HepG2 (cell line): ENCODE measurements around the gene GNG10. TPM values are rescaled to one million over a fixed set of nuclear protein-coding genes. Genes with fewer than 3 reads are reported as not detected.
A peak's percentile ranks its signal among the peaks of the same experiment; 100 is the strongest.

Experiments used
- ASH2L ChIP-seq: fragments of 300-600, 200-600 bp; sonication (generic); IDR thresholded peaks from 2 replicates; pipeline ENCODE4 v1.7.0; 2017; ENCODE audit warnings: low read depth, mild to moderate bottlenecking, moderate library complexity, mixed read lengths, low read length; ENCODE audit not compliant: insufficient read length
- CENPX ChIP-seq: sonication (generic); formaldehyde crosslinking; IDR thresholded peaks from 2 replicates; pipeline ENCODE4 v1.9.0; 2021; ENCODE audit warnings: mild to moderate bottlenecking, missing genetic modification reagents, moderate library complexity
- JUND ChIP-seq: sonication (generic); formaldehyde crosslinking; IDR thresholded peaks from 2 replicates; pipeline ENCODE4 v1.8.0; 2022; ENCODE audit warnings: mild to moderate bottlenecking, missing genetic modification reagents
- NPAS2 ChIP-seq: sonication (generic); formaldehyde crosslinking; IDR thresholded peaks from 2 replicates; pipeline ENCODE4 v1.8.0; 2022; ENCODE audit warnings: mild to moderate bottlenecking, missing genetic modification reagents, borderline replicate concordance
- PHB2 ChIP-seq: fragments of 450-650 bp; IDR thresholded peaks from 2 replicates; pipeline ENCODE4 v1.6.1; 2018; ENCODE audit not compliant: partially characterized antibody
- ZFP90 ChIP-seq: sonication (generic); formaldehyde crosslinking; IDR thresholded peaks from 2 replicates; pipeline ENCODE4 v1.8.0; 2022; ENCODE audit warnings: missing genetic modification reagents, mild to moderate bottlenecking, inconsistent platforms, borderline replicate concordance
- ZMYM4 ChIP-seq: sonication (generic); formaldehyde crosslinking; IDR thresholded peaks from 2 replicates; pipeline ENCODE4 v1.8.1; 2023; ENCODE audit warnings: mild to moderate bottlenecking, missing genetic modification reagents
- ZNF232 ChIP-seq: sonication (generic); formaldehyde crosslinking; IDR thresholded peaks from 2 replicates; pipeline ENCODE4 v1.4.0; 2020; ENCODE audit warnings: missing genetic modification reagents, borderline replicate concordance
- ZNF460 ChIP-seq: sonication (generic); formaldehyde crosslinking; IDR thresholded peaks from 2 replicates; pipeline ENCODE4 v1.5.1; 2020; ENCODE audit warnings: missing genetic modification reagents, mild to moderate bottlenecking, borderline replicate concordance
- ZNF546 ChIP-seq: sonication (generic); formaldehyde crosslinking; conservative IDR thresholded peaks from 2 replicates; pipeline ENCODE4 v1.8.1; 2023; ENCODE audit warnings: mild to moderate bottlenecking, missing genetic modification reagents
- ZNF776 ChIP-seq: sonication (generic); formaldehyde crosslinking; IDR thresholded peaks from 2 replicates; pipeline ENCODE4 v1.4.0; 2020; ENCODE audit warnings: mild to moderate bottlenecking, missing genetic modification reagents
- ZNF790 ChIP-seq: sonication (generic); formaldehyde crosslinking; IDR thresholded peaks from 2 replicates; pipeline ENCODE4 v1.8.0; 2022; ENCODE audit warnings: missing genetic modification reagents, mild to moderate bottlenecking, borderline replicate concordance
- ZSCAN29 ChIP-seq: sonication (generic); formaldehyde crosslinking; conservative IDR thresholded peaks from 2 replicates; pipeline ENCODE4 v1.4.0; 2020; ENCODE audit warnings: mild to moderate bottlenecking, missing genetic modification reagents
- polyA plus RNA-seq, 8 experiments: library from polyadenylated mRNA; depleted of rRNA in 3 of 8; stranded (reverse) in 7 of 8; unstranded in 1 of 8; fragments of >200 nt; fragmentation: Illumina TruSeq in 4 of 8; extraction: Trizol in 4 of 8; gene quantifications; 2 replicates each; pipeline versions ENCODE4 v1.2.1 to v1.2.3, GENCODE V29; 2011 to 2016; ENCODE audit warnings: low read depth in 4 of 8, missing spikeins in 1 of 8, mixed read lengths in 1 of 8; ENCODE audit not compliant: insufficient read depth in 1 of 8
- total RNA-seq, 5 experiments: library from RNA; depleted of rRNA; stranded (reverse); fragments of >200 nt; fragmentation: Illumina TruSeq; extraction: Trizol; gene quantifications; 2 replicates each; pipeline ENCODE4 v1.2.3, GENCODE V29; 2016; ENCODE audit warnings: low read depth in 1 of 5
- TF ChIP-seq, protein P1 (sequence below), 2 experiments: sonication (generic) in 1 of 2; formaldehyde crosslinking in 1 of 2; IDR thresholded peaks; 2 replicates each; pipeline versions ENCODE4 v1.4.0 to v1.6.1; 2016 to 2020; ENCODE audit warnings: borderline replicate concordance in 1 of 2, low read depth in 1 of 2, mild to moderate bottlenecking in 1 of 2, missing genetic modification reagents in 1 of 2
- TF ChIP-seq, protein P2 (sequence below): sonication (generic); formaldehyde crosslinking; IDR thresholded peaks from 2 replicates; pipeline ENCODE4 v1.4.0; 2020; ENCODE audit warnings: mild to moderate bottlenecking, missing genetic modification reagents
- TF ChIP-seq, protein P3 (sequence below): sonication (generic); formaldehyde crosslinking; IDR thresholded peaks from 2 replicates; pipeline ENCODE4 v1.5.0; 2020; ENCODE audit warnings: mild to moderate bottlenecking, missing genetic modification reagents
- TF ChIP-seq, protein P4 (sequence below): sonication (generic); formaldehyde crosslinking; IDR thresholded peaks from 2 replicates; pipeline ENCODE4 v1.9.0; 2021; ENCODE audit warnings: missing genetic modification reagents, borderline replicate concordance

GNG10 gene
- total and polyA plus RNA-seq, 2 of the 13 experiments (the other 11 are each of a cell fraction or from before 2014, with no cell fraction given): 29.8 to 32.4 TPM

DNA sequence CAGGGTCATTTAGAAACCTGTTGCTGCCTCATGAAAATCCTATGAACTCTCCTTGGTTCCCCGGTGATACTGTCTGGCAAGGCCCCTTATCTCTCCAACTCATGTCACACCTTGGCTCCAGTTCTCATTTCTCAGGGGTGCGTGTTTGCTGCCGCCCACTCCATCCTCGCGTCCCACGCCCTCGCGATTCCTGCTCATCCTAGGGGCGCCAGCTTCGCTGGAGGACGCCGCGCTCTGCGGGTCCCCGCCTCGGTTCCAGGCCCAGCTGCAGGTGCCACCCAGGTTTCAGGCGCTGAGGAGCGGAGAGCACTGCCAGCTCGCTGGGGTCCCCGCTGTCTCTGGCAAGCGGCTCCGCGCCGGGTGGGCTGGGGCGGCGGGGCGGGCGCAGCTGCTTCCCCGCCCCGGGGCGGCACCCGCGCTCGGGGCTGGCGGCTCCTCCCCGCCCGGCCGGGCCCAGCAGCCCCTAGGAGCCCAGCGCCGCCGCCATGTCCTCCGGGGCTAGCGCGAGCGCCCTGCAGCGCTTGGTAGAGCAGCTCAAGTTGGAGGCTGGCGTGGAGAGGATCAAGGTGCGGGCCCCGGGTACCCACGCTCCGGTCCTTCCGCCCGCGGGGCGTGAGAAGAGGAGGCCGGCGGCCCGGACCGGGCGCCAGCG lies at the start of gene GNG10 (continued):
- TF ChIP-seq, protein P1, sequence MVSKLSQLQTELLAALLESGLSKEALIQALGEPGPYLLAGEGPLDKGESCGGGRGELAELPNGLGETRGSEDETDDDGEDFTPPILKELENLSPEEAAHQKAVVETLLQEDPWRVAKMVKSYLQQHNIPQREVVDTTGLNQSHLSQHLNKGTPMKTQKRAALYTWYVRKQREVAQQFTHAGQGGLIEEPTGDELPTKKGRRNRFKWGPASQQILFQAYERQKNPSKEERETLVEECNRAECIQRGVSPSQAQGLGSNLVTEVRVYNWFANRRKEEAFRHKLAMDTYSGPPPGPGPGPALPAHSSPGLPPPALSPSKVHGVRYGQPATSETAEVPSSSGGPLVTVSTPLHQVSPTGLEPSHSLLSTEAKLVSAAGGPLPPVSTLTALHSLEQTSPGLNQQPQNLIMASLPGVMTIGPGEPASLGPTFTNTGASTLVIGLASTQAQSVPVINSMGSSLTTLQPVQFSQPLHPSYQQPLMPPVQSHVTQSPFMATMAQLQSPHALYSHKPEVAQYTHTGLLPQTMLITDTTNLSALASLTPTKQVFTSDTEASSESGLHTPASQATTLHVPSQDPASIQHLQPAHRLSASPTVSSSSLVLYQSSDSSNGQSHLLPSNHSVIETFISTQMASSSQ (IDR thresholded peaks at IDR 0.05; ENCODE audit: low read depth): no peak
- TF ChIP-seq, protein P1 (CRISPR knock-in tag; IDR thresholded peaks at IDR 0.05; ENCODE audit: borderline replicate concordance): no peak
- TF ChIP-seq ASH2L (peak; percentile 13), CENPX (CRISPR knock-in tag) (no peak), ZSCAN29 (no peak), ZMYM4 (CRISPR knock-in tag) (peak; percentile 52; the same call in 1 of the 2 replicates), ZNF776 (CRISPR knock-in tag) (peak; percentile 65; the same call in 1 of the 2 replicates), ZNF790 (CRISPR knock-in tag) (0 out of 2 replicates have a peak, but pooled peaks have one; percentile 34), NPAS2 (CRISPR knock-in tag) (no peak), ZNF232 (no peak), ZNF460 (CRISPR knock-in tag) (no peak), ZNF546 (CRISPR knock-in tag) (no peak; the same call in 1 of the 2 replicates), ZFP90 (CRISPR knock-in tag) (no peak), PHB2 (no peak), JUND (CRISPR knock-in tag) (no peak)
- TF ChIP-seq, protein P2, sequence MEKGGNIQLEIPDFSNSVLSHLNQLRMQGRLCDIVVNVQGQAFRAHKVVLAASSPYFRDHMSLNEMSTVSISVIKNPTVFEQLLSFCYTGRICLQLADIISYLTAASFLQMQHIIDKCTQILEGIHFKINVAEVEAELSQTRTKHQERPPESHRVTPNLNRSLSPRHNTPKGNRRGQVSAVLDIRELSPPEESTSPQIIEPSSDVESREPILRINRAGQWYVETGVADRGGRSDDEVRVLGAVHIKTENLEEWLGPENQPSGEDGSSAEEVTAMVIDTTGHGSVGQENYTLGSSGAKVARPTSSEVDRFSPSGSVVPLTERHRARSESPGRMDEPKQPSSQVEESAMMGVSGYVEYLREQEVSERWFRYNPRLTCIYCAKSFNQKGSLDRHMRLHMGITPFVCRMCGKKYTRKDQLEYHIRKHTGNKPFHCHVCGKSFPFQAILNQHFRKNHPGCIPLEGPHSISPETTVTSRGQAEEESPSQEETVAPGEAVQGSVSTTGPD (CRISPR knock-in tag): no peak
- TF ChIP-seq, protein P3, sequence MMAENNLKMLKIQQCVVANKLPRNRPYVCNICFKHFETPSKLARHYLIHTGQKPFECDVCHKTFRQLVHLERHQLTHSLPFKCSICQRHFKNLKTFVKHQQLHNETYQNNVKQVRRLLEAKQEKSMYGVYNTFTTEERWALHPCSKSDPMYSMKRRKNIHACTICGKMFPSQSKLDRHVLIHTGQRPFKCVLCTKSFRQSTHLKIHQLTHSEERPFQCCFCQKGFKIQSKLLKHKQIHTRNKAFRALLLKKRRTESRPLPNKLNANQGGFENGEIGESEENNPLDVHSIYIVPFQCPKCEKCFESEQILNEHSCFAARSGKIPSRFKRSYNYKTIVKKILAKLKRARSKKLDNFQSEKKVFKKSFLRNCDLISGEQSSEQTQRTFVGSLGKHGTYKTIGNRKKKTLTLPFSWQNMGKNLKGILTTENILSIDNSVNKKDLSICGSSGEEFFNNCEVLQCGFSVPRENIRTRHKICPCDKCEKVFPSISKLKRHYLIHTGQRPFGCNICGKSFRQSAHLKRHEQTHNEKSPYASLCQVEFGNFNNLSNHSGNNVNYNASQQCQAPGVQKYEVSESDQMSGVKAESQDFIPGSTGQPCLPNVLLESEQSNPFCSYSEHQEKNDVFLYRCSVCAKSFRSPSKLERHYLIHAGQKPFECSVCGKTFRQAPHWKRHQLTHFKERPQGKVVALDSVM (CRISPR knock-in tag): 0 out of 2 replicates have a peak, but pooled peaks have one; percentile 23
- TF ChIP-seq, protein P4, sequence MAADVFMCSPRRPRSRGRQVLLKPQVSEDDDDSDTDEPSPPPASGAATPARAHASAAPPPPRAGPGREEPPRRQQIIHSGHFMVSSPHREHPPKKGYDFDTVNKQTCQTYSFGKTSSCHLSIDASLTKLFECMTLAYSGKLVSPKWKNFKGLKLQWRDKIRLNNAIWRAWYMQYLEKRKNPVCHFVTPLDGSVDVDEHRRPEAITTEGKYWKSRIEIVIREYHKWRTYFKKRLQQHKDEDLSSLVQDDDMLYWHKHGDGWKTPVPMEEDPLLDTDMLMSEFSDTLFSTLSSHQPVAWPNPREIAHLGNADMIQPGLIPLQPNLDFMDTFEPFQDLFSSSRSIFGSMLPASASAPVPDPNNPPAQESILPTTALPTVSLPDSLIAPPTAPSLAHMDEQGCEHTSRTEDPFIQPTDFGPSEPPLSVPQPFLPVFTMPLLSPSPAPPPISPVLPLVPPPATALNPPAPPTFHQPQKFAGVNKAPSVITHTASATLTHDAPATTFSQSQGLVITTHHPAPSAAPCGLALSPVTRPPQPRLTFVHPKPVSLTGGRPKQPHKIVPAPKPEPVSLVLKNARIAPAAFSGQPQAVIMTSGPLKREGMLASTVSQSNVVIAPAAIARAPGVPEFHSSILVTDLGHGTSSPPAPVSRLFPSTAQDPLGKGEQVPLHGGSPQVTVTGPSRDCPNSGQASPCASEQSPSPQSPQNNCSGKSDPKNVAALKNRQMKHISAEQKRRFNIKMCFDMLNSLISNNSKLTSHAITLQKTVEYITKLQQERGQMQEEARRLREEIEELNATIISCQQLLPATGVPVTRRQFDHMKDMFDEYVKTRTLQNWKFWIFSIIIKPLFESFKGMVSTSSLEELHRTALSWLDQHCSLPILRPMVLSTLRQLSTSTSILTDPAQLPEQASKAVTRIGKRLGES: no peak
